Liver (tissue), 9 donors: ENCODE results near the gene FAM53B. TPM values are rescaled to one million over a fixed set of nuclear protein-coding genes. Genes with fewer than 3 reads are reported as not detected.

Experiments used
- DNase-seq: peaks from one replicate; pipeline ENCODE4 v3.0.0-alpha.2; 2017; ENCODE audit warnings: low spot score
- H3K27ac ChIP-seq, 2 donors: one replicate each; pipeline ENCODE4 v1.7.0; 2013; ENCODE audit warnings: inconsistent platforms in 2 of 2, low read length in 2 of 2, control low read depth in 1 of 2, low read depth in 1 of 2, mild to moderate bottlenecking in 1 of 2
- H3K27me3 ChIP-seq, 4 donors: one replicate each; pipeline versions ENCODE4 v1.6.1 to v1.7.0; 2013; ENCODE audit warnings: low read length in 3 of 4, inconsistent platforms in 1 of 4, mild to moderate bottlenecking in 1 of 4, moderate library complexity in 1 of 4; ENCODE audit not compliant: control insufficient read depth in 4 of 4, insufficient read depth in 4 of 4
- H3K36me3 ChIP-seq, 4 donors: one replicate each; pipeline versions ENCODE4 v1.6.1 to v1.7.0; 2013; ENCODE audit warnings: low read length in 3 of 4, mild to moderate bottlenecking in 3 of 4, low read depth in 1 of 4, moderate library complexity in 1 of 4; ENCODE audit not compliant: control insufficient read depth in 4 of 4, insufficient read depth in 3 of 4
- H3K4me1 ChIP-seq, 4 donors: one replicate each; pipeline versions ENCODE4 v1.6.1 to v1.7.0; 2013; ENCODE audit warnings: low read length in 3 of 4, mild to moderate bottlenecking in 3 of 4, moderate library complexity in 1 of 4; ENCODE audit not compliant: control insufficient read depth in 4 of 4, insufficient read depth in 4 of 4
- H3K4me3 ChIP-seq, 3 donors: one replicate each; pipeline versions ENCODE4 v1.6.1 to v1.7.0; 2013; ENCODE audit warnings: low read length in 3 of 3, control low read depth in 1 of 3, low read depth in 1 of 3, mild to moderate bottlenecking in 1 of 3
- H3K9ac ChIP-seq, 2 donors: one replicate each; pipeline ENCODE4 v1.7.0; 2013; ENCODE audit warnings: low read length in 2 of 2, mild to moderate bottlenecking in 2 of 2, moderate library complexity in 2 of 2, control low read depth in 1 of 2, low read depth in 1 of 2
- H3K9me3 ChIP-seq, 4 donors: one replicate each; pipeline versions ENCODE4 v1.6.1 to v1.7.0; 2013; ENCODE audit warnings: low read length in 3 of 4; ENCODE audit not compliant: control insufficient read depth in 4 of 4
- EGR1 ChIP-seq, 2 donors: IDR thresholded peaks; 2 replicates each; pipeline ENCODE4 v1.6.1; 2016 to 2018; ENCODE audit warnings: antibody characterized with exemption in 2 of 2, low read depth in 2 of 2
- FOXA1 ChIP-seq: IDR thresholded peaks from 2 replicates; pipeline ENCODE4 v1.6.1; 2016; ENCODE audit warnings: antibody characterized with exemption
- FOXA2 ChIP-seq: IDR thresholded peaks from 2 replicates; pipeline ENCODE4 v1.6.1; 2016; ENCODE audit warnings: antibody characterized with exemption
- GABPA ChIP-seq, 2 donors: IDR thresholded peaks in 1 of 2; conservative IDR thresholded peaks in 1 of 2; 2 replicates each; pipeline ENCODE4 v1.6.1; 2016; ENCODE audit warnings: antibody characterized with exemption in 2 of 2, mild to moderate bottlenecking in 1 of 2, moderate library complexity in 1 of 2
- HNF4A ChIP-seq, 2 donors: conservative IDR thresholded peaks; 2 replicates each; pipeline ENCODE4 v1.6.1; 2016; ENCODE audit warnings: antibody characterized with exemption in 2 of 2, mild to moderate bottlenecking in 2 of 2
- HNF4G ChIP-seq: IDR thresholded peaks from 2 replicates; pipeline ENCODE4 v1.6.1; 2016; ENCODE audit warnings: antibody characterized with exemption
- JUND ChIP-seq, 2 donors: IDR thresholded peaks; 2 replicates each; pipeline ENCODE4 v1.6.1; 2016; ENCODE audit warnings: antibody characterized with exemption in 2 of 2
- MAX ChIP-seq: IDR thresholded peaks from 2 replicates; pipeline ENCODE4 v1.6.1; 2016; ENCODE audit warnings: antibody characterized with exemption
- NR2F2 ChIP-seq: IDR thresholded peaks from 2 replicates; pipeline ENCODE4 v1.6.1; 2016; ENCODE audit warnings: antibody characterized with exemption
- RAD21 ChIP-seq, 2 donors: IDR thresholded peaks; 2 replicates each; pipeline ENCODE4 v1.6.1; 2016; ENCODE audit warnings: antibody characterized with exemption in 2 of 2, mild to moderate bottlenecking in 2 of 2
- REST ChIP-seq: IDR thresholded peaks from 2 replicates; pipeline ENCODE4 v1.6.1; 2016; ENCODE audit warnings: antibody characterized with exemption, mild to moderate bottlenecking
- RXRA ChIP-seq, 2 donors: IDR thresholded peaks; 2 replicates each; pipeline ENCODE4 v1.6.1; 2017 to 2018; ENCODE audit warnings: antibody characterized with exemption in 2 of 2, mild to moderate bottlenecking in 1 of 2
- SP1 ChIP-seq: IDR thresholded peaks from 2 replicates; pipeline ENCODE4 v1.6.1; 2018; ENCODE audit warnings: antibody characterized with exemption, mild to moderate bottlenecking
- TAF1 ChIP-seq: conservative IDR thresholded peaks from 2 replicates; pipeline ENCODE4 v1.6.1; 2016; ENCODE audit warnings: antibody characterized with exemption, mild to moderate bottlenecking
- YY1 ChIP-seq: IDR thresholded peaks from 2 replicates; pipeline ENCODE4 v1.6.1; 2016; ENCODE audit warnings: antibody characterized with exemption, mild to moderate bottlenecking
- WGBS: extraction: QIAGEN DNeasy Blood & Tissue Kit; methylation state at CpG from one replicate; pipeline ENCODE4 v1.1.7; 2013; 5-methylcytosine and 5-hydroxymethylcytosine counted together
- polyA plus RNA-seq, 2 donors: library from polyadenylated mRNA; stranded (reverse) in 1 of 2; unstranded in 1 of 2; fragments of 200-250 nt in 1 of 2; fragments of >200 nt in 1 of 2; fragmentation: Nextera tagmentation in 1 of 2; extraction: Ambion mirVana in 1 of 2; gene quantifications; one replicate each; pipeline versions ENCODE4 v1.2.1 to v1.2.3, GENCODE V29; 2013 to 2015
- total RNA-seq, 2 donors: library from RNA; depleted of rRNA; stranded (reverse); fragments of >200 nt; gene quantifications; one replicate each; pipeline ENCODE4 v1.2.3, GENCODE V29; 2014
- TF ChIP-seq, protein P1 (sequence below): IDR thresholded peaks from 2 replicates; pipeline ENCODE4 v1.6.1; 2016; ENCODE audit warnings: antibody characterized with exemption
- TF ChIP-seq, protein P2 (sequence below): IDR thresholded peaks from 2 replicates; pipeline ENCODE4 v1.6.1; 2016; ENCODE audit warnings: antibody characterized with exemption
- TF ChIP-seq, protein P3 (sequence below): fragments of 150-350 bp; IDR thresholded peaks from 2 replicates; pipeline ENCODE4 v1.5.1; 2017; ENCODE audit warnings: improper control_type of control experiment, low read depth, low read length; ENCODE audit not compliant: missing input control
- donor health status: healthy.
- donor health status: healthy.
- donor health status: healthy.
- donor health status: healthy.
- donor health status: healthy.

FAM53B gene
- total and polyA plus RNA-seq, 4 donors: 1.1 to 24.0 (median 6.3) TPM

GRCh38 chr10:124736491-124737136 lies 7.6 kb downstream of the FAM53B start:
- peak overlapping the region in 1 of 2 donors; percentile 24 for H3K9ac ChIP-seq
- no peaks in the 10 kb centered on the region for H3K9me3 ChIP-seq
- 16% methylated on average over 11 of the region's 11 CpGs for WGBS
- TF ChIP-seq, protein P1, sequence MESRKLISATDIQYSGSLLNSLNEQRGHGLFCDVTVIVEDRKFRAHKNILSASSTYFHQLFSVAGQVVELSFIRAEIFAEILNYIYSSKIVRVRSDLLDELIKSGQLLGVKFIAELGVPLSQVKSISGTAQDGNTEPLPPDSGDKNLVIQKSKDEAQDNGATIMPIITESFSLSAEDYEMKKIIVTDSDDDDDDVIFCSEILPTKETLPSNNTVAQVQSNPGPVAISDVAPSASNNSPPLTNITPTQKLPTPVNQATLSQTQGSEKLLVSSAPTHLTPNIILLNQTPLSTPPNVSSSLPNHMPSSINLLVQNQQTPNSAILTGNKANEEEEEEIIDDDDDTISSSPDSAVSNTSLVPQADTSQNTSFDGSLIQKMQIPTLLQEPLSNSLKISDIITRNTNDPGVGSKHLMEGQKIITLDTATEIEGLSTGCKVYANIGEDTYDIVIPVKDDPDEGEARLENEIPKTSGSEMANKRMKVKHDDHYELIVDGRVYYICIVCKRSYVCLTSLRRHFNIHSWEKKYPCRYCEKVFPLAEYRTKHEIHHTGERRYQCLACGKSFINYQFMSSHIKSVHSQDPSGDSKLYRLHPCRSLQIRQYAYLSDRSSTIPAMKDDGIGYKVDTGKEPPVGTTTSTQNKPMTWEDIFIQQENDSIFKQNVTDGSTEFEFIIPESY: no peak
- TF ChIP-seq FOXA2 (no peak), YY1 (peak; percentile 54), JUND (IDR thresholded peaks at IDR 0.05) (no peak), NR2F2 (peak; percentile 72), GABPA (IDR thresholded peaks at IDR 0.05 in 1 of 2, conservative IDR thresholded peaks at IDR 0.05 in 1 of 2) (no peak), EGR1 (IDR thresholded peaks at IDR 0.05; ENCODE audit: low read depth in 2 of 2) (peak in 1 of 2 donors; percentile 34), SP1 (peak; percentile 70), RXRA (IDR thresholded peaks at IDR 0.05) (peak; percentile 7 to 66), RAD21 (IDR thresholded peaks at IDR 0.05) (peak; percentile 39 to 57), HNF4A (conservative IDR thresholded peaks at IDR 0.05) (peak; percentile 5 to 52), HNF4G (no peak), FOXA1 (no peak), TAF1 (no peak), REST (no peak), MAX (peak; percentile 47)
- TF ChIP-seq, protein P2, sequence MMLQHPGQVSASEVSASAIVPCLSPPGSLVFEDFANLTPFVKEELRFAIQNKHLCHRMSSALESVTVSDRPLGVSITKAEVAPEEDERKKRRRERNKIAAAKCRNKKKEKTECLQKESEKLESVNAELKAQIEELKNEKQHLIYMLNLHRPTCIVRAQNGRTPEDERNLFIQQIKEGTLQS: no peak
- TF ChIP-seq, protein P3, sequence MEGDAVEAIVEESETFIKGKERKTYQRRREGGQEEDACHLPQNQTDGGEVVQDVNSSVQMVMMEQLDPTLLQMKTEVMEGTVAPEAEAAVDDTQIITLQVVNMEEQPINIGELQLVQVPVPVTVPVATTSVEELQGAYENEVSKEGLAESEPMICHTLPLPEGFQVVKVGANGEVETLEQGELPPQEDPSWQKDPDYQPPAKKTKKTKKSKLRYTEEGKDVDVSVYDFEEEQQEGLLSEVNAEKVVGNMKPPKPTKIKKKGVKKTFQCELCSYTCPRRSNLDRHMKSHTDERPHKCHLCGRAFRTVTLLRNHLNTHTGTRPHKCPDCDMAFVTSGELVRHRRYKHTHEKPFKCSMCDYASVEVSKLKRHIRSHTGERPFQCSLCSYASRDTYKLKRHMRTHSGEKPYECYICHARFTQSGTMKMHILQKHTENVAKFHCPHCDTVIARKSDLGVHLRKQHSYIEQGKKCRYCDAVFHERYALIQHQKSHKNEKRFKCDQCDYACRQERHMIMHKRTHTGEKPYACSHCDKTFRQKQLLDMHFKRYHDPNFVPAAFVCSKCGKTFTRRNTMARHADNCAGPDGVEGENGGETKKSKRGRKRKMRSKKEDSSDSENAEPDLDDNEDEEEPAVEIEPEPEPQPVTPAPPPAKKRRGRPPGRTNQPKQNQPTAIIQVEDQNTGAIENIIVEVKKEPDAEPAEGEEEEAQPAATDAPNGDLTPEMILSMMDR: no peak
- no peak overlapping the region for H3K4me3 ChIP-seq
- H3K36me3 ChIP-seq: no peaks in the 10 kb centered on the region
- peak overlapping the region; percentile 36 to 53 for H3K27ac ChIP-seq
- DNase-seq: peak; percentile 47
- H3K4me1 ChIP-seq: peaks cover 13 to 64% (median 51%) of the 10 kb centered on the region in 4 donors
- H3K27me3 ChIP-seq: no peaks in the 10 kb centered on the region
